GM18502 (cell line): ENCODE data around the gene ARHGEF37.
"Not testable (repeated sequence)": the region's sequence is repeated elsewhere in the genome, so short reads cannot be mapped to it uniquely, and the experiment has no call there.

ENCODE experiments used
- ATAC-seq: cut with Tn5 transposase; IDR thresholded peaks from one replicate; pipeline ENCODE4 v1.9.1; 2021; ENCODE audit warnings: mild to moderate bottlenecking; ENCODE audit not compliant: unreplicated experiment, poor library complexity

The ARHGEF37 gene

DNA sequence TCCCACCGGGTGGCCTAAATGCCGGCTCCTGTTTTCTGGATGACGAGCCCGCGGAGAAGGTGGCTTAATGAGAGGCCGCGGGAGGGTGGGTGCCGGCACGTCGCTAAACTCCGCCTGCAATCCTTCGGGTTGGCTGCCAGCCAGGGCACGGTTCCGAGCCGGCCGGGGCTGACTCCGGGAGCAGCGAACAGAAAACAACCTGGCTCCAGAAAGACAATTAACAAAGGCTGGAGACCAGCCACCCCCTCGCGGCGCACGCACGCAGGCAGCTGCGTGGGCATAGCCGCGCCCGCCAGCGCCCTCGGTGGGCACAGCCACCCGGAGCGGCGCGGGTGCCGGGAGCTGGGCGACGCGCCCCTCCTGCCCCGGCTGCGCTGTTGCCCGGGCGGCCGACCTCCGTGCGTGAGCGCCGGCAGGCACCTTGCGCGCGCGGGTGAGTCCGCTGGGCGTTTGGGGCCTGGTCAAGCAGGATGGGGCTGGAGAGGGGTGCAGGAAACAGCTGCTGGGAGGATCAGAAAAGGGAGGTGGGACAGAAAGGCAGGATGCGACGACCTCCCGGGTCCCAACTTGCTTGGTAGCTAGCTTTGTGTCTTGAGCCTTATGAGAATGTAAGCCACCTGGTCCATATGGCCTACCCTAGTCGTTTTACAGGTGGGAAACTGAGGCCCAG is at the start of gene ARHGEF37:
ARHGEF37 (plus strand) TSS at position 307 of the 670 bp plus-strand sequence. CDS start 16,272 bp downstream, outside the sequence.
- peak; percentile 48 for ATAC-seq

GRCh38 chr5:149532413-149532812 is 48.9 kb upstream of the ARHGEF37 start:
- no peak for ATAC-seq

DNA sequence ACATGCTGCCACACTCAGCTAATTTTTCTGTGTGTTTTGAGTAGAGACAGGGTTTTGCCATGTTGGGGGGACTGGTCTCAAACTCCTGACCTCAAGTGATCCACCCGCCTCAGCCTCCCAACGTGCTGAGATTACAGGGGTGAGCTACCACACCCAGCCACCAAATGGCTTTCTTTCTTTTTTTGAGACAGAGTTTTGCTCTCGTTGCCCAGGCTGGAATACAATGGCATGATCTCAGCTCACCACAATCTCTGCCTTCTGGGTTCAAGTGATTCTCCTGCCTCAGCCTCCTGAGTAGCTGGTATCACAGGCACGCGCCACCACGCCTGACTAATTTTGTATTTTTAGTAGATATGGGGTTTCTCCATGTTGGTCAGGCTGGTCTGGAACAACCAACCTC is 45.5 kb upstream of the ARHGEF37 start:
- ATAC-seq, result not testable (repeated sequence)

- ATAC-seq, result no peak
These were observed 43.8 kb upstream of the ARHGEF37 start for GRCh38 chr5:149537374-149537975.

DNA sequence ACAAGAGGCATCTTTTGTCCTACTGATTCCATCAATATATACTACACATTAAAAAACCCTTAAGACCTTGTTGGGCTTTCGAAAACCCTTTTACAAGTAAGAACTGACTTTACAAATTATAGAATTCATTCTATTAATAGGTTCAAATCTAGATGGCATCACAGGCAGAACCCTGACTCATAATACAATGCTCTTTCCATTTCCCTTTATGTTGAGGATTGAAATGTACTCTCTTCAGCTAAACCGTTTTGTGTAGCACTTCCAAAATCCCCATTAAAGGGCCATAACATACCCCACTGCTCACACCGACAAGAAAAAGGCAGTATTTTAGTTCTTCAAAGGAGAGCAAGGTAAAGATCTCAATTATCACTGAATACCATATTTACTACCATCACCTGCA is 41.2 kb upstream of the ARHGEF37 start:
- ATAC-seq, result no peak

- ATAC-seq, result no peak
These were observed 39.4 kb upstream of the ARHGEF37 start for GRCh38 chr5:149541893-149542292.

DNA sequence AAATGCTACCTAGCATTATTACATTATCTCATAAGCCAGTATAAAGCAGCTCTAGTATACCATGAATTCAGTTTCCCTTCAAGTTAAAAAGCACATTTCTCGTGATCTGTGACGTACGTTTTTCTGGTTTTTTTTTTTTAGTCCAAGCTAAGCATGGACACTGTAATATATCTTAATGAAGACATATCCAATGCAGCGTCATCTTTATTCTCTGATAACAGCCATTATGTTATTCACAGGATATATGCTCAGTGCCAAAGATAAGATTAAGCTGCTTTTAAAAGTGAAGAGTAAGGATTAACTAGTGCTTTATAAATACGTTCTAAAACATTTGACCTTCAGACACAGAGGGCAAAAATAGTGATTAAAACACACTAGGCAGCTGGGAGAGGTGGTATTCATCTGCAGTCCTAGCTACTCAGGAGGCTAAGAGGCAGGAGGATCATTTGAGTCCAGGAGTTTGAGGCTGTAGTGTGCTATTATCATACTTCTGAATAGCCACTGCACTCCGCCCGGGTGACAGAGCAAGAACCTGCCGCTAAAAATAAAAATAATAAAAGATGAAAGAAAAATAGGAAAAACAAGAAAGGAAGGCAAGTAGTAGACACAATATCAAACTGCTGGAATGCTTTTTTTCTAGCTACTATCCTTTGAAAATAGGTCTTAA is 37.8 kb upstream of the ARHGEF37 start:
- no peak for ATAC-seq

DNA sequence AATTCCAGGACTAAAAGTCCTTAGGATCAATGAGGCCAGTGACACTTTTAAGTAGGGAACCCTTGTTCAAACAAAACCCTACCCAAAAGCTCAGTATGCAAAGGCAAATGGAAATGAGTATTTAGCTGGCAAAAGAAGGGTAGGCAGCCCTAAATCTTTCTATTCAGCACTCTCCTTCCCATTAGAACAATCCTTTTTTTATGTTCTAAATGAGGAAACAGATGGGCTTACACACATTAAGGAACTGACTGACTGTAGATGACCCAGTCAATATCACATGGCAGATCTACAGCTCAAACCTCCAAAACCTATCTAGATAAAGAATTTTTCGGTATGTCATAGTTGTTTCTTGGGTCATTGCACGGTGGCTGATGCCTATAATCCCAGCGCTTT is 37.3 kb upstream of the ARHGEF37 start:
- ATAC-seq, result no peak

DNA sequence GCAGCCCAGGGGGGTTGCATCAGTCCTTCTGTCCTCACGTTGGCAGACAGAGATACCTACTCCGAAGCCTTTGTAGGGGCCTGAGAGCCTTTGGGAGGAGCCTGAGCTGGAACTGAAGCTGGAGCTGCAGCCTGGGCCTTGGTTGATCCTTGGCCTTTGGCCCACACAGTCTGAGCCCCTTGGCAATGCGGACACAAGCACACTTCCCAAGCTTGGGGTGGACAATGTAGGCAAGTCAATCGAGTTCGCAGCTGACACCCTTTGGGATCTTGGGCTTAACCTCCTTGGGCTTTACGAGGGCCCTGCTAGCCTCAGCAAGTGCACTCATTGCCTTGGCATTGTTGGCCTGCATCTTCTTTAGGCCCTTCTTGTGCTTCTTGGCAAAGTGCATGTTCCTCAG is 36.0 kb upstream of the ARHGEF37 start:
- ATAC-seq, result no peak

GRCh38 chr5:149546974-149547373 is 34.3 kb upstream of the ARHGEF37 start:
- no peak for ATAC-seq

DNA sequence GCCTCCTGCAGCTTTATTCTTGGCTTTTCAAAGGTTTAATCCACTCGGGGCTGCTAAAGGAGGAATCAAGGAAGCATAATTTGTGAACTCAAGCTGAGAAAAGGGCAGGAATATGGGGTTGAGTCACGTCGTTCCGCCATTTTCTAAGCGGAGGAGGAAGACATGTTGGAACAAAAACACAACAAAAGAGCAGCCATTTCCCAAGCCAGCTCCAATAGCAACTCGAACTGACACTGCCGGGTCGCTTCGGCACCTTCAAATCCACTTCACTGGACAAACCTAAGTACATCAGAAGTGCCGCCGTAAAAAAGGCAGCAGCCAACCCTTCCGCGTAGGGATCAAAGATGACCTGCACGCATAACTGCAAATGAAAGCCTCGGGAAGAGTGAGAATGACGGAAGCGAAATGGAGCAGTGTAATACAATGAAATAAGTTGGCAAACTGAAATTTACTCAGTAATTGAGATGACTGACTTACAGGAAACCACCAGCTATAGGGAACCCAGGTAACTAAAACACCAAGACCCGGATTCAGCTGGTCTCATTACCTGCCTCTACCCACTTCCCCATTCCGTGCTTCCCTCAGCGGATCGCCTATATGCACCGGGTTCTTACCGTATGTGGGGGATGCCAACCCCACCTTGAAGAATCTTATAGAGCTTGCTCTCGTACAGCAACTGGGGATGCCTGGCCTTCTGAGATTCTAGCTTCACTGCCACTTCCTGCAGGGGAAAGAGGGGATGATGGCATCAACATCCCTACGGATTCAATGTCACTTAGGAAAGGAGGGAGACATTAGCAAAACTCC is 31.6 kb upstream of the ARHGEF37 start:
- peak; percentile 37 for ATAC-seq

GRCh38 chr5:149550268-149550583 is 31.1 kb upstream of the ARHGEF37 start:
- no peak for ATAC-seq

DNA sequence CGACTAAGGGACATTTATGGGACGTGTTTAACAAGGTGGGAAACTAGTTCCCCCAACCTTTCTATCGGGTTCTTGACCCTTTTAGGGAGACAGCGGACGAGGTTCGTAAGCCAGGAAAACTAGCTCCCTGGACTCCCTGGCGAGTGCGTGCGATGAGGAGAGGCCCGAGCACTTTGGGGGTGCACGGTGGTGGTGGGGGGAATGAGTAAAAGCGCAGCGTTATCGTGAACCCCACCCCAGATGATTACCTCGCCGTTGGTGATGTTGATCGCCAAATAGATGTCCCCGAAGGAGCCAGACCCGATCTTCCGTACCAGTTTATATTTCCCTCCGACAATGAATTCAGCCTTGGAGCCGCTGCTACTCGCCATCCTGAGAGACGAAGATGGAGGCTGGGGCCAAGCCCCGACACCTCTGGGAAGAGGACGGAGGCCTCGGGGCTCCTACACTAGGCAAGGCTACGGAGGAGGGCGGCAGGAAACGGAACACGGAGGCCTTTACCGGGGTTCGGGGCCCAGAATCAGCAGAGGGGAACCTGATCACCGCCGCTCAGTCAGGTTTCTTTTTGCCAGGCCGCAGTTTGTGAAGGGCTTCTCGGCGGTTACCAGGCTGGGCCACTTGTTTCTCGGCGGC is 30.6 kb upstream of the ARHGEF37 start:
- peak; percentile 3 for ATAC-seq

DNA sequence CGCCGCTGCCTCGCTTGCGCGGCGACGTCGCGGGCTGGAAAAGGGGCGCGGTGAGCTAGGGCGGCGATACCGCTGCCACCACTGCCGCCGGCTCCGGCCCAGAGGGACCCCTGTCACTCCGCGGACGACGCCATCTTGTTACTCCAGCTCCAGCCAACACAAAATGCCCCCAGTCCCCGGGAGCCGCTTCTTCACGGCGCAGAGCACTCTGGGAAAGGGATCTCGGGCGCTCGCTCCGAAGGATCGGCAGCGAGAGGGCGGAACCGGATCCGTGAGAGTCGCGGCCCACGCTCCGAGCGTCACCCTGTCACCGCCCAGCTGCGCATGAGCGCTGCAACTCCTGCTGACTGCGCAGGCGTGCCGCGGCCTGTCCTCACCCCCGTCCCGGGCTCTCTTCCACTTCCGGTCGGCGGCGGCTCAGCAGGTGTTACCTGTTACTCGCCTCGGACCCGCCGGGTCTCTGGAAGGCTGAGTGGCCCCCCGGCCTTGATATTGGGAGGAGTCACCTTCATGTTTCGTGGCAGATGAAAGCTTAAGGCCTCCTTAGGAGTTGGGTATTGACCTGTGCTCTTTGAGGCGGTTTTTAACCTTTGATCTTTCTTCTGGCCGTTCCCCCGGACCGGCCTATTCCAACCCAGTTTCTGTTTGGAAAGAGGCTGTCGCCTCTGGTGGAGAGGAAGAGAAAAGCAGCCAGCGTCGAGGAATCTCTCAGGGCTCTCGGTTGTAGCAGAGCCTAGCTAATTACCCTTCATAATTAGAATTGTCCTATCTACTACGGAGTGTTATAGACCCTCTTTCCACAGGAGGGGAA is 29.9 kb upstream of the ARHGEF37 start, which contains the start of gene CSNK1A1:
CSNK1A1 (minus strand) TSS at position 213 of the 811 bp plus-strand sequence. CDS start 475 bp downstream, outside the sequence.
- peak; percentile 90 for ATAC-seq

GRCh38 chr5:149552038-149552494 is 29.2 kb upstream of the ARHGEF37 start:
- no peak for ATAC-seq

GRCh38 chr5:149552553-149553160 is 28.6 kb upstream of the ARHGEF37 start:
- ATAC-seq, result no peak

DNA sequence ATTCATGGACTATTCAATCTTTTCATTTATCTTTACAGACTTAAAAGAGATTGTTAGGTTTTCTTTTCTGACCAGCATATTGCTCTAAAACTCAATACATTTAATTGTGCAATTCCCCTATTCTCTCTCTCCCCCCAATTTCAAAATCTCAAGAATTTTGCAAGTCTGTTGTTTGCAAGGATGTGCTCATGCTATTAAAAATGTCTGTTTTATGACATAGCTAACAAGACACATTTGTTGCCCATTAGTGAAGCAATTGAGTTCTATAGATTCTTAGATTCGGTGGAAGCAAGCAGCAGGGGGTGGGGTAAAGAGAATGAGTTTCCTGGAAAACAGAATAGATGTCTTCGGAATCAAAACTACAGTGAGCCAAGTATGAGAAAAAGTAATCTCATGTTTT is 21.6 kb upstream of the ARHGEF37 start:
- no peak for ATAC-seq

GRCh38 chr5:149561848-149562247 is 19.4 kb upstream of the ARHGEF37 start:
- no peak for ATAC-seq

DNA sequence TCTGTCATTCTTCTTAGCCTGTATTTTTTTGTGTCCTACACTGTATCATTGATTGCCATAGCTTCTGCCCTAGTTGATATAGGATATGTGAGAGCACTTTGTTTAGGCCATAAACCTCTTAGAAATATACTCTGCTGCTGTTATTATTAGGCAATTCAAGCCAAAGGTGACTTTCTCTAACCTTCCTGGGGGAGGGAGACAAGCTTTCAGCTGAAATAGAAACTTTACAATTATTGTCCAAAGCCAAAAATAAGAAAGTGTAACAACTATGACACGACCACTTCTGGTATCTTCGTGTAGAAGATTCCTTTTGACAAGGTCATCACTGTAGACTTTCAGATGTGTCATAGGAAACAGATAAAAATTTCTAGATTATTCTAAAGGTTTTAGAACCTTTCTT is 17.8 kb upstream of the ARHGEF37 start:
- no peak for ATAC-seq
